Measurements from ENCODE around the gene TEPSIN. TPM values are rescaled to one million over a fixed set of nuclear protein-coding genes. Genes with fewer than 3 reads are reported as not detected.

Gene TEPSIN
- total RNA-seq, 4 donors from 2014 or later = 19.5 to 31.6 (median 23.5) TPM

DNA sequence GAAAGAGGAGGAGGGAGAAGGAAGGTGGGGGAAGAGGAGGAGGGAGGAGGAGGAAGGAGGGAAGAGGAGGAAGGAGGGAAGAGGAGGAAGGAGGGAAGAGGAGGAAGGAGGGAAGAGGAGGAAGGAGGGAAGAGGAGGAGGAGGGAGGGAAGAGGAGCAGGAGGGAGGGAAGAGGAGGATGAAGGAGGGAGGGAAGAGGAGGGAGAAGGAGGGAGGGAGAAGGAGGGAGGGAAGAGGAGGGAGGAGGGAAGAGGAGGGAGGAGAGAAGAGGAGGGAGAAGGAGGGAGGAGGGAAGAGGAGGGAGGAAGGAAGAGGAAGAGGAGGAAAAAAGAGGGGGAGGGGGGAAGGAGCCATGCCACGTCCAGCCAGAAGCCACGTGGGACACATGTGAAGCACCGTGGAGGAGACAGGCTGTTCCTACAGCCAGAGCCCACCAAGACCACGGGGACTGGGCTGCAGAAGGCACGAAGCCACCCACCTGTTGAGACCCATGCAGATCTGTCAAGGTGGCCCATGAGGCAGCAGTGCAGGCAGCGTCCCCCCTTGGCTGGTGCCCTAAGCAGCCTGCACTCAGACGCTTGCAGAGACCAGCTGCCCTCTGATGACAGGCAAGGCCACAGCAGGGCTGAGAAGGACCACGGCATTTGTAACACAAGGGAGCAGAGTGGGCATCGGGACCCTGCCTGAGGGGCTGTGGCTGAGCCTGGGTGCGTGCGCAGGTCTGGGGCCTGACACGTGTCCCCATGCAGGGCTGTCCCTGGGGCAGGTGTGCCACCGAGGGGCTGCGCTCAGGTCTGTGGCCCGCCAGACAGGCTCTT, 10.6 kb upstream of the TEPSIN start:
- DNase-seq (ENCODE audit: extremely low spot score) = no peak
- Histone ChIP-seq H3K4me3 (no peak overlapping the region), H3K4me1 (peaks cover under 1 to 24% (median 16%) of the 10 kb centered on the region in 4 donors), H3K27me3 (no peaks in the 10 kb centered on the region), H3K9me3 (no peaks in the 10 kb centered on the region), H3K27ac (replicated peaks in 1 of 4) (no peak overlapping the region), H3K36me3 (peaks cover 10 to 55% (median 44%) of the 10 kb centered on the region in 4 donors)
- 94% methylated on average over 11 of the region's 15 CpGs for WGBS
- intact Hi-C loops (cut with DNase I) = loop anchor here (5.0 kb wide), 1 partner anchor 353 kb away; no protein-coding TSS in a partner anchor
- TF ChIP-seq EP300 (IDR thresholded peaks at IDR 0.05) (no peak), POLR2AphosphoS5 (IDR thresholded peaks at IDR 0.05) (no peak), POLR2A (IDR thresholded peaks at IDR 0.05; ENCODE audit: low read depth) (no peak)
- TF ChIP-seq, protein P1, sequence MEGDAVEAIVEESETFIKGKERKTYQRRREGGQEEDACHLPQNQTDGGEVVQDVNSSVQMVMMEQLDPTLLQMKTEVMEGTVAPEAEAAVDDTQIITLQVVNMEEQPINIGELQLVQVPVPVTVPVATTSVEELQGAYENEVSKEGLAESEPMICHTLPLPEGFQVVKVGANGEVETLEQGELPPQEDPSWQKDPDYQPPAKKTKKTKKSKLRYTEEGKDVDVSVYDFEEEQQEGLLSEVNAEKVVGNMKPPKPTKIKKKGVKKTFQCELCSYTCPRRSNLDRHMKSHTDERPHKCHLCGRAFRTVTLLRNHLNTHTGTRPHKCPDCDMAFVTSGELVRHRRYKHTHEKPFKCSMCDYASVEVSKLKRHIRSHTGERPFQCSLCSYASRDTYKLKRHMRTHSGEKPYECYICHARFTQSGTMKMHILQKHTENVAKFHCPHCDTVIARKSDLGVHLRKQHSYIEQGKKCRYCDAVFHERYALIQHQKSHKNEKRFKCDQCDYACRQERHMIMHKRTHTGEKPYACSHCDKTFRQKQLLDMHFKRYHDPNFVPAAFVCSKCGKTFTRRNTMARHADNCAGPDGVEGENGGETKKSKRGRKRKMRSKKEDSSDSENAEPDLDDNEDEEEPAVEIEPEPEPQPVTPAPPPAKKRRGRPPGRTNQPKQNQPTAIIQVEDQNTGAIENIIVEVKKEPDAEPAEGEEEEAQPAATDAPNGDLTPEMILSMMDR (IDR thresholded peaks at IDR 0.05) = no peak

DNA sequence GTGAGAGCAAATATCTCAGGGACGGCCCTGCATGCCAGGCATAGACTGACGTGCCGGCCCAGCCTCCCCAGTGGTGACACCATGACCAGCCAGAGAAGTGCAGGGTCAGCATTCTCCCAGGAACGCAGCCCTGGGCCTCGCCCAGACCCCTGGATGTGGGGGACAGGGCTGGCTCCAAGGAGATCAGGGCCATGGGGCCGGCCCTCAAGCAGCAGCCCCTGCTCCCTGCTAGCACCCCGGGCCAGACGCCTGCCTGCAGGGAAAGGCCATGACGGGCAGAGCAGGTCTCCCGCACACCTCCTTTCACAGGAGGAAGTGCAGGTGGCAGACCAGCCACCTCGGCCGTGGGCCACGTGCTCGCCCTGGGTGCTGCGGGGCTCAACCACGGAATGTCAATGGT, 9.8 kb upstream of the TEPSIN start:
- no peak for TF ChIP-seq POLR2A (IDR thresholded peaks at IDR 0.05; ENCODE audit: low read depth)
- TF ChIP-seq POLR2AphosphoS5 (IDR thresholded peaks at IDR 0.05) = no peak
- no peak for TF ChIP-seq EP300 (IDR thresholded peaks at IDR 0.05)
- TF ChIP-seq, protein P1 (IDR thresholded peaks at IDR 0.05) = no peak
- Histone ChIP-seq H3K27ac (replicated peaks in 1 of 4) (no peak overlapping the region), H3K4me3 (no peak overlapping the region), H3K4me1 (peaks cover 0 to 16% (median 9%) of the 10 kb centered on the region in 4 donors), H3K27me3 (no peaks in the 10 kb centered on the region), H3K9me3 (no peaks in the 10 kb centered on the region), H3K36me3 (peaks cover 10 to 55% (median 44%) of the 10 kb centered on the region in 4 donors)
- WGBS = 74% methylated on average over 10 of the region's 16 CpGs
- DNase-seq (ENCODE audit: extremely low spot score) = no peak
- intact Hi-C loops (cut with DNase I) = no loop called here

DNA sequence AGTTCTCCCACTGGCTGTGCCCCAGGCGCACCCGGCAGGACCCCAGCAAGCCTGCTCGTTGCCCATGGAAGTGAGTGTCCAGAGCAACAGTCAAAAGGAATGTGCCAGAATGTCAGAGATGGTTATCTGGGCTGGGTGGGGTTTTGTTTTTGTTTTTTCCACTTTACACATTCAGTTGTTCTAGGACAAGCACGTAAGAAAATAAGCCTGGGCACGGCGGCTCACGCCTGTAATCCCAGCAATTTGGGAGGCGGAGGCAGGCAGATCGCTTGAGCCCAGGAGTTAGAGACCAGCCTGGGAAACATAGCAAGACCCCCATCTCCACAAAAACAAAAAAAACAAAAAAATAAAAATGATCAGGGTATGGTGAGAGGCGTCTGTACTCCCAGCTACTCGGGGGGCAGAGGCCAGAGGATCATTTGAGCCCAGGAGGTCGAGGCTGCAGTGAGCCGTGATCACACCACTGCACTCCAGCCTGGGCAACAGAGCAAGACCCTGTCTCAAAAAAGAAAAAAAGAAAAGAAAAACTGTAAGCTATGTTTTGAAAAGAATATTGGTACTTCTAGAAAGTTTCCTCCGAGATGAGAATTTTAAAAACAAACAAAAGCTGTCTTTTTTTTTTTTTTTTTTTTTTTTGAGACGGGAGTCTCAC, 8.6 kb upstream of the TEPSIN start:
- Histone ChIP-seq H3K4me3 (no peak overlapping the region), H3K27me3 (no peaks in the 10 kb centered on the region), H3K4me1 (peaks cover 0 to 10% (median 3%) of the 10 kb centered on the region in 4 donors), H3K27ac (replicated peaks in 1 of 4) (no peak overlapping the region), H3K9me3 (no peaks in the 10 kb centered on the region), H3K36me3 (peaks cover 9 to 53% (median 39%) of the 10 kb centered on the region in 4 donors)
- no peak for DNase-seq (ENCODE audit: extremely low spot score)
- no peak for TF ChIP-seq EP300 (IDR thresholded peaks at IDR 0.05)
- 89% methylated on average over 15 of the region's 15 CpGs for WGBS
- intact Hi-C loops (cut with DNase I) = no loop called here

DNA sequence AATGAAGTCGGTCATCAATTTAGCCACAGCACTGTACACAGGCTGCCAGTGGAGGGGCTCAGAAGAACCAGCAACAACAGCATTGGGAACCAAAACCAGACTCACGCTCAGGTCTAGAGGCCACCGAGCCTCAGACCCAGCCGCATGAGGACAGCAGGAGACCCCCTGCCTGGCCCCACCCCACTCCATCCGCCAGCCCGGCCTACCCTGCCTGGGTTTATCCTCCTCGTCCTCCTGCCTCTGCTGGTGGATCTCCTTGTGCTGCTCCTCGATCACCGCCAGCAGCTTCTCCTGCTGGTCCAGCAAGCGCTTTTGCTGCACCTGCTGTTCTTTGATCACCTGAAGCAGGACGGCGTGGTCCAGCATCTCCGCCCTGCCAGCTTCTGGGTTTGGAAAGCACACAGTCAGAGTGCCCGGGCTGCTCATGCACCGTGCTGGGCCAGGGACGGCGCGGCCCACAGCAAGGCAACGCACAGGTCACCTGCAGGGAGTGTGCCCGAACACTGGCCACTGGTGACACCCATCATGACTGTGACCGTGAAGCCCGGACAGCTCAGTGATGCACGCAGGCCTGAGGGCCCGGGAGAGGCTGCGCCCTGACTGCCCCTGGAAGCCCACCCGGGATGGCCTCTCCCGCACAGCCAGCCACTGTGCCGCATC, 8.0 kb upstream of the TEPSIN start:
- Histone ChIP-seq H3K27ac (replicated peaks in 1 of 4) (no peak overlapping the region), H3K27me3 (no peaks in the 10 kb centered on the region), H3K36me3 (peaks cover 3 to 52% (median 35%) of the 10 kb centered on the region in 4 donors), H3K4me1 (peaks cover 0 to 11% (median 4%) of the 10 kb centered on the region in 4 donors), H3K9me3 (no peaks in the 10 kb centered on the region), H3K4me3 (no peak overlapping the region)
- no peak for DNase-seq (ENCODE audit: extremely low spot score)
- intact Hi-C loops (cut with DNase I) = no loop called here
- WGBS = 95% methylated on average over 17 of the region's 28 CpGs
- TF ChIP-seq EP300 (IDR thresholded peaks at IDR 0.05) = no peak
- TF ChIP-seq POLR2A (IDR thresholded peaks at IDR 0.05; ENCODE audit: low read depth) = no peak
- TF ChIP-seq, protein P1 (IDR thresholded peaks at IDR 0.05) = no peak
- no peak for TF ChIP-seq POLR2AphosphoS5 (IDR thresholded peaks at IDR 0.05)

DNA sequence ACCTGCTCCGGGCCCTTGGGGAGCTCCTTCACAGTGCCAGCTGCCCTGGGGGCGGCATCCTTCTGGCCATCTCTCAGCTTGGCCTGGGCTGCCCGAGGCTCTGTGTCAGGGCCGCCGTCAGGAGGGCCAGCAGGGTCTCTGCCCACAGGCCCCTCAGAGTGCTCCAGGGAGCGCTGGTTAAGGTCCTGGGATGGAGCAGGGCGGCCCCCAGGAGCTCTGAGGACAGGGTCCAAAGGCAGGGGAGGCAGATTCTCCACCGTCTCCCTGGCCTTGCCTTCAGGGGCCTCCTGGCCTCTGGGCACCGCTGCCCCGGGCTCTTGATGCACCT, 7.5 kb upstream of the TEPSIN start:
- Histone ChIP-seq H3K4me3 (no peak overlapping the region), H3K4me1 (peaks cover 0 to 11% (median 7%) of the 10 kb centered on the region in 4 donors), H3K27ac (replicated peaks in 1 of 4) (no peak overlapping the region), H3K9me3 (no peaks in the 10 kb centered on the region), H3K27me3 (no peaks in the 10 kb centered on the region), H3K36me3 (peaks cover 0 to 52% (median 36%) of the 10 kb centered on the region in 4 donors)
- intact Hi-C loops (cut with DNase I) = no loop called here
- no peak for DNase-seq (ENCODE audit: extremely low spot score)
- no CpG with 5 or more reads among the region's 10 CpGs for WGBS
- TF ChIP-seq POLR2AphosphoS5 (IDR thresholded peaks at IDR 0.05) (no peak), POLR2A (IDR thresholded peaks at IDR 0.05; ENCODE audit: low read depth) (no peak), EP300 (IDR thresholded peaks at IDR 0.05) (no peak)
- TF ChIP-seq, protein P1 (IDR thresholded peaks at IDR 0.05) = no peak

All from esophagus muscularis mucosa (tissue), 4 donors.